ENCODE measurements around the gene NCMAP. TPM values are rescaled to one million over a fixed set of nuclear protein-coding genes. Genes with fewer than 3 reads are reported as not detected.

The NCMAP gene
- polyA plus RNA-seq, 1 donor from 2014 or later = not detected

DNA sequence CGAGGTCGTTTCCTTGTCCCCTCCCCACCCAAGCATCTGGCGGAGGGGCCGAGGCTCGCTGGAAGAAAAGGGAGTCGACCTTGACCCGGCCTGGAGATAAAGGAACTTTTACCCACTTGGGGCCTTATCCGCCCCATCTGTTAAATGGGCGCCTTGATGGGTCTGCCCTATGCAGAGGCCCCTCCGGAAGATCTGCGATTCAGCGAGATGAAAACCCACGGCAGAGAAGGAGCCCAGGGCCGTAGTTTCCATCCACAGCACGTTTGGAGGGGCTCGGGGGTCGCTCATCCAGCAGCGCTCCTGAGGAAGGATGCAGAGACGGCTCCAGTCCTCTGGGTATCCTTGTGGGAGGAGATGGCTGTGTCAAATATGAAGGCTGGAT is 518 bp downstream of the NCMAP start:
- Histone ChIP-seq H3K4me2 (ENCODE audit: low read length) (no peak overlapping the region), H3K4me3 (ENCODE audit: low read length) (no peak overlapping the region), H3K9ac (ENCODE audit: low read length) (no peak overlapping the region), H3K79me2 (replicated peaks; ENCODE audit: insufficient read depth, low read length) (no peaks in the 10 kb centered on the region), H3K9me2 (ENCODE audit: insufficient read depth, low read length) (no peaks in the 10 kb centered on the region), H4K20me1 (ENCODE audit: insufficient read depth) (no peaks in the 10 kb centered on the region), H3K9me3 (ENCODE audit: low read length) (no peaks in the 10 kb centered on the region), H3K27ac (ENCODE audit: low read length) (no peak overlapping the region), H3K36me3 (ENCODE audit: insufficient read depth, low read length) (no peaks in the 10 kb centered on the region), H3F3A (ENCODE audit: insufficient read depth, low read length, poor library complexity, severe bottlenecking) (no peaks in the 10 kb centered on the region), H2AFZ (ENCODE audit: low read depth, low read length) (no peak overlapping the region), H3K27me3 (ENCODE audit: insufficient read depth, low read depth, low read length) (peaks cover 27% of the 10 kb centered on the region)
- TF ChIP-seq MXI1 (conservative IDR thresholded peaks at IDR 0.05; ENCODE audit: poor library complexity, severe bottlenecking) (no peak), TAF1 (IDR thresholded peaks at IDR 0.05; ENCODE audit: low read depth) (no peak), POLR2AphosphoS5 (IDR thresholded peaks at IDR 0.05) (no peak), SMC3 (conservative IDR thresholded peaks at IDR 0.05; ENCODE audit: poor library complexity) (no peak)

DNA sequence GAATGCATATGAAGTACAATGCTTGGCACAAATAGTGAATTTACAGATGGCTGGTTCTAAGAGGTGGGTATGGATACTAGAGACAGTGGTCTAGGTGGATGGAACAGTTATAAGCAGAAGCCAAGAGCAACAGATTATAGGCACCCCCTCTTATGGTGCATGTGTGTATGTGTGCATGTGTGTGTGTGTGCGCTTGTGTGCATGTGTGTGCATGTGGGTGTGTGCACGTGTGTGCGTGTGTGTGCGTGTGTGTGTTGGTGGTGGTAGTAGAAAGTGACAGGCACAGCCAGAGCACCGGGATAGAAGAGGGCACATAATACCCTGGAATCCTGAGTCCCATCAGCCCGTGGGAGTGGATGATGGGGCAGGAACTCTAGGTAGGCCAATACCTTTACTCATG is 1.3 kb downstream of the NCMAP start:
- no peaks in the 10 kb centered on the region for H3K9me2 ChIP-seq (ENCODE audit: insufficient read depth, low read length)
- H3K4me2 ChIP-seq (ENCODE audit: low read length) = no peak overlapping the region
- H3K36me3 ChIP-seq (ENCODE audit: insufficient read depth, low read length) = no peaks in the 10 kb centered on the region
- H3K4me3 ChIP-seq (ENCODE audit: low read length) = no peak overlapping the region
- H2AFZ ChIP-seq (ENCODE audit: low read depth, low read length) = no peak overlapping the region
- no peaks in the 10 kb centered on the region for H3F3A ChIP-seq (ENCODE audit: insufficient read depth, low read length, poor library complexity, severe bottlenecking)
- TF ChIP-seq TAF1 (IDR thresholded peaks at IDR 0.05; ENCODE audit: low read depth) (no peak), RAD21 (conservative IDR thresholded peaks at IDR 0.05) (no peak), EP300 (conservative IDR thresholded peaks at IDR 0.05; ENCODE audit: poor library complexity, severe bottlenecking) (no peak), POLR2AphosphoS5 (IDR thresholded peaks at IDR 0.05) (no peak), MXI1 (conservative IDR thresholded peaks at IDR 0.05; ENCODE audit: poor library complexity, severe bottlenecking) (no peak), SMC3 (conservative IDR thresholded peaks at IDR 0.05; ENCODE audit: poor library complexity) (no peak), EZH2 (IDR thresholded peaks at IDR 0.05; ENCODE audit: borderline replicate concordance, insufficient read depth, low read length, poor library complexity, severe bottlenecking) (no peak)
- TF ChIP-seq, protein P1, sequence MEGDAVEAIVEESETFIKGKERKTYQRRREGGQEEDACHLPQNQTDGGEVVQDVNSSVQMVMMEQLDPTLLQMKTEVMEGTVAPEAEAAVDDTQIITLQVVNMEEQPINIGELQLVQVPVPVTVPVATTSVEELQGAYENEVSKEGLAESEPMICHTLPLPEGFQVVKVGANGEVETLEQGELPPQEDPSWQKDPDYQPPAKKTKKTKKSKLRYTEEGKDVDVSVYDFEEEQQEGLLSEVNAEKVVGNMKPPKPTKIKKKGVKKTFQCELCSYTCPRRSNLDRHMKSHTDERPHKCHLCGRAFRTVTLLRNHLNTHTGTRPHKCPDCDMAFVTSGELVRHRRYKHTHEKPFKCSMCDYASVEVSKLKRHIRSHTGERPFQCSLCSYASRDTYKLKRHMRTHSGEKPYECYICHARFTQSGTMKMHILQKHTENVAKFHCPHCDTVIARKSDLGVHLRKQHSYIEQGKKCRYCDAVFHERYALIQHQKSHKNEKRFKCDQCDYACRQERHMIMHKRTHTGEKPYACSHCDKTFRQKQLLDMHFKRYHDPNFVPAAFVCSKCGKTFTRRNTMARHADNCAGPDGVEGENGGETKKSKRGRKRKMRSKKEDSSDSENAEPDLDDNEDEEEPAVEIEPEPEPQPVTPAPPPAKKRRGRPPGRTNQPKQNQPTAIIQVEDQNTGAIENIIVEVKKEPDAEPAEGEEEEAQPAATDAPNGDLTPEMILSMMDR (IDR thresholded peaks at IDR 0.05; ENCODE audit: poor library complexity, severe bottlenecking) = no peak
- TF ChIP-seq, protein P2, sequence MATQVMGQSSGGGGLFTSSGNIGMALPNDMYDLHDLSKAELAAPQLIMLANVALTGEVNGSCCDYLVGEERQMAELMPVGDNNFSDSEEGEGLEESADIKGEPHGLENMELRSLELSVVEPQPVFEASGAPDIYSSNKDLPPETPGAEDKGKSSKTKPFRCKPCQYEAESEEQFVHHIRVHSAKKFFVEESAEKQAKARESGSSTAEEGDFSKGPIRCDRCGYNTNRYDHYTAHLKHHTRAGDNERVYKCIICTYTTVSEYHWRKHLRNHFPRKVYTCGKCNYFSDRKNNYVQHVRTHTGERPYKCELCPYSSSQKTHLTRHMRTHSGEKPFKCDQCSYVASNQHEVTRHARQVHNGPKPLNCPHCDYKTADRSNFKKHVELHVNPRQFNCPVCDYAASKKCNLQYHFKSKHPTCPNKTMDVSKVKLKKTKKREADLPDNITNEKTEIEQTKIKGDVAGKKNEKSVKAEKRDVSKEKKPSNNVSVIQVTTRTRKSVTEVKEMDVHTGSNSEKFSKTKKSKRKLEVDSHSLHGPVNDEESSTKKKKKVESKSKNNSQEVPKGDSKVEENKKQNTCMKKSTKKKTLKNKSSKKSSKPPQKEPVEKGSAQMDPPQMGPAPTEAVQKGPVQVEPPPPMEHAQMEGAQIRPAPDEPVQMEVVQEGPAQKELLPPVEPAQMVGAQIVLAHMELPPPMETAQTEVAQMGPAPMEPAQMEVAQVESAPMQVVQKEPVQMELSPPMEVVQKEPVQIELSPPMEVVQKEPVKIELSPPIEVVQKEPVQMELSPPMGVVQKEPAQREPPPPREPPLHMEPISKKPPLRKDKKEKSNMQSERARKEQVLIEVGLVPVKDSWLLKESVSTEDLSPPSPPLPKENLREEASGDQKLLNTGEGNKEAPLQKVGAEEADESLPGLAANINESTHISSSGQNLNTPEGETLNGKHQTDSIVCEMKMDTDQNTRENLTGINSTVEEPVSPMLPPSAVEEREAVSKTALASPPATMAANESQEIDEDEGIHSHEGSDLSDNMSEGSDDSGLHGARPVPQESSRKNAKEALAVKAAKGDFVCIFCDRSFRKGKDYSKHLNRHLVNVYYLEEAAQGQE (IDR thresholded peaks at IDR 0.05; ENCODE audit: borderline replicate concordance) = no peak
- no peaks in the 10 kb centered on the region for H3K9me3 ChIP-seq (ENCODE audit: low read length)
- no peaks in the 10 kb centered on the region for H3K79me2 ChIP-seq (replicated peaks; ENCODE audit: insufficient read depth, low read length)
- no peaks in the 10 kb centered on the region for H4K20me1 ChIP-seq (ENCODE audit: insufficient read depth)
- H3K9ac ChIP-seq (ENCODE audit: low read length) = no peak overlapping the region
- H3K27ac ChIP-seq (ENCODE audit: low read length) = no peak overlapping the region
- H3K27me3 ChIP-seq (ENCODE audit: insufficient read depth, low read depth, low read length) = peaks cover 27% of the 10 kb centered on the region
